ENCODE measurements around the gene DAPK3. TPM values are rescaled to one million over a fixed set of nuclear protein-coding genes. Genes with fewer than 3 reads are reported as not detected.

Gene DAPK3
- total RNA-seq, 1 experiment from 2014 or later, result 121 TPM

DNA sequence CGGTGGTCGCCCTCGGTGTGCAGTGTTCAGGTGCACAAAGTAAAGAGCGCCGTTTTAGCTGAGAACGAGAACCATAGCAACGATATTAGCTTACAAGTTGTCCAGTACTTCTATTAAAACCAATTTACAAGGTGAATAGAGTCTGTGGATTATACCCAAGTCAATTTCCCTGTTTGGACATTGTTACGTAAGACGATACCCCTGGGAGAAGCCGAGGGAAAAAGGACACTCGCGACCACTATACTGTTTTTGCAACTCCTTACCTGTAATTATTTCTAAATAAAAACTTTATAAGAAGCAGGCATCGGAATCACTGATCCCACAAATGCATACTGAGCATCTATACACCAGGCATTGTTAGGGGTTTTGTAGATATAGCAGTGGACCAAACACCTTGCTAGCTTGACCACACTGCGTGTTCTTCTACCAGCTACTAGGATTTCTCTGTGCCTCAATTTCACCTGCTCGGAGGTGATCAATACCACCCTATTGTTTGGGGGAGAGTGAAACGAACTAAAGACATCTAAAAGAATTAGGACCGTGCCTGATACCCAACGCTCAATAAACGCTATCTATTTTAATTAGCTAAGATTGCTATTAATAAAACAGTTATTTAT lies 14.9 kb upstream of the DAPK3 start:
- no peaks in the 10 kb centered on the region for H3K9me3 ChIP-seq (ENCODE audit: control insufficient read depth, low read depth, low read length)
- H4K5ac ChIP-seq (ENCODE audit: insufficient read length, low read depth, low read length), result no peak overlapping the region
- H2BK5ac ChIP-seq (ENCODE audit: insufficient read length, low read length), result no peak overlapping the region
- no peak overlapping the region for H3T11ph ChIP-seq (ENCODE audit: low read length)
- H3K9ac ChIP-seq (ENCODE audit: extremely low read depth, insufficient read length, low read length), result no peak overlapping the region
- no peak overlapping the region for H2BK15ac ChIP-seq (ENCODE audit: low read depth, low read length)
- peak overlapping the region in 2 of 3 experiments; percentile 98 to 99; a peak in 1 of 7 replicates for H3K27ac Mint-ChIP-seq
- peaks cover 0 to 2% of the 10 kb centered on the region in 2 experiments; a peak in 3 of 5 replicates for H3K9me3 Mint-ChIP-seq
- H3K79me1 ChIP-seq (ENCODE audit: insufficient read depth, low read depth, low read length, poor library complexity, severe bottlenecking), result peaks cover 12% of the 10 kb centered on the region
- no peak overlapping the region for H2AK5ac ChIP-seq (ENCODE audit: insufficient read length, low read length)
- H3K23ac ChIP-seq (ENCODE audit: insufficient read length, low read depth, low read length), result no peak overlapping the region
- peaks cover 9% of the 10 kb centered on the region for H3K27me3 Mint-ChIP-seq (ENCODE audit: low read depth)
- H3K27ac ChIP-seq (ENCODE audit: insufficient read length, low read depth, low read length), result no peak overlapping the region
- DNase-seq, result no peak
- H3K79me2 ChIP-seq (ENCODE audit: insufficient read depth, low read length), result peaks cover 26% of the 10 kb centered on the region
- peaks cover 35 to 44% of the 10 kb centered on the region in 2 experiments for H3K4me1 Mint-ChIP-seq
- H2BK20ac ChIP-seq (ENCODE audit: low read depth, low read length, poor library complexity, severe bottlenecking), result no peak overlapping the region
- no peaks in the 10 kb centered on the region for H3K27me3 ChIP-seq (ENCODE audit: insufficient read depth, low read length)
- peak overlapping the region; percentile 85 for H3K4me2 ChIP-seq (ENCODE audit: insufficient read depth, insufficient read length, low read length)
- H3K56ac ChIP-seq (ENCODE audit: insufficient read length, low read depth, low read length), result no peak overlapping the region
- H3K14ac ChIP-seq (ENCODE audit: insufficient read depth, low read length), result no peak overlapping the region
- peaks cover 25% of the 10 kb centered on the region for H3K23me2 ChIP-seq (ENCODE audit: insufficient read length, low read depth, low read length, poor library complexity, severe bottlenecking)
- peaks cover 4% of the 10 kb centered on the region for H4K20me1 ChIP-seq (ENCODE audit: control insufficient read depth, insufficient read depth, insufficient read length)
- peaks cover 39 to 47% (median 44%) of the 10 kb centered on the region in 3 experiments for H3K36me3 Mint-ChIP-seq (ENCODE audit: insufficient read depth in 1 of 3, low read depth in 3 of 3)
- H2BK12ac ChIP-seq (ENCODE audit: insufficient read length, low read depth, low read length), result no peak overlapping the region
- no peak overlapping the region for H2BK120ac ChIP-seq (ENCODE audit: low read depth, low read length, poor library complexity, severe bottlenecking)
- no peak overlapping the region for H2AFZ ChIP-seq (ENCODE audit: low read length)
- TF ChIP-seq, protein P1, sequence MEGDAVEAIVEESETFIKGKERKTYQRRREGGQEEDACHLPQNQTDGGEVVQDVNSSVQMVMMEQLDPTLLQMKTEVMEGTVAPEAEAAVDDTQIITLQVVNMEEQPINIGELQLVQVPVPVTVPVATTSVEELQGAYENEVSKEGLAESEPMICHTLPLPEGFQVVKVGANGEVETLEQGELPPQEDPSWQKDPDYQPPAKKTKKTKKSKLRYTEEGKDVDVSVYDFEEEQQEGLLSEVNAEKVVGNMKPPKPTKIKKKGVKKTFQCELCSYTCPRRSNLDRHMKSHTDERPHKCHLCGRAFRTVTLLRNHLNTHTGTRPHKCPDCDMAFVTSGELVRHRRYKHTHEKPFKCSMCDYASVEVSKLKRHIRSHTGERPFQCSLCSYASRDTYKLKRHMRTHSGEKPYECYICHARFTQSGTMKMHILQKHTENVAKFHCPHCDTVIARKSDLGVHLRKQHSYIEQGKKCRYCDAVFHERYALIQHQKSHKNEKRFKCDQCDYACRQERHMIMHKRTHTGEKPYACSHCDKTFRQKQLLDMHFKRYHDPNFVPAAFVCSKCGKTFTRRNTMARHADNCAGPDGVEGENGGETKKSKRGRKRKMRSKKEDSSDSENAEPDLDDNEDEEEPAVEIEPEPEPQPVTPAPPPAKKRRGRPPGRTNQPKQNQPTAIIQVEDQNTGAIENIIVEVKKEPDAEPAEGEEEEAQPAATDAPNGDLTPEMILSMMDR (conservative IDR thresholded peaks at IDR 0.05), result no peak
- H3K4me3 Mint-ChIP-seq, result peak overlapping the region; percentile 97 to 99
- H4K8ac ChIP-seq (replicated peaks; ENCODE audit: insufficient read length, low read depth, low read length), result no peak overlapping the region
- H3K4ac ChIP-seq (ENCODE audit: low read depth, low read length), result no peak overlapping the region
- no peaks in the 10 kb centered on the region for H3K4me1 ChIP-seq (ENCODE audit: insufficient read depth, low read length)
- no peak overlapping the region for H4K91ac ChIP-seq (ENCODE audit: insufficient read length, low read depth, low read length)
- no CpG with 5 or more reads among the region's 19 CpGs for WGBS (ENCODE audit: extremely low coverage, insufficient read length, low lambda C conversion rate)
- no peak overlapping the region for H3K18ac ChIP-seq (ENCODE audit: insufficient read length, low read depth, low read length)
